HL-60/S4 treated with retinoic acid at 250 ng/mL for 4 days and 3 days (cell line): ENCODE measurements around the gene LHFPL6.

ENCODE experiments used
- in situ Hi-C: fragments of 300-500 bp; cut with MboI; formaldehyde crosslinking; loops from 2 replicates; pipeline ENCODE4 v1.7.0; 2022; ENCODE audit warnings: low sequenced_read_pairs

The LHFPL6 gene

GRCh38 chr13:39474600-39474999 lies 128.4 kb downstream of the LHFPL6 start:
- in situ Hi-C loops = no loop called here

GRCh38 chr13:39469676-39470075 lies 133.3 kb downstream of the LHFPL6 start:
- in situ Hi-C loops = no loop called here

- in situ Hi-C loops = no loop called here
Observed at GRCh38 chr13:39468306-39468705, 134.7 kb downstream of the LHFPL6 start.

- in situ Hi-C loops = no loop called here
Observed at GRCh38 chr13:39463611-39464010, 139.4 kb downstream of the LHFPL6 start.

GRCh38 chr13:39462906-39463305 lies 140.1 kb downstream of the LHFPL6 start:
- in situ Hi-C loops = no loop called here

GRCh38 chr13:39462428-39462827 lies 140.6 kb downstream of the LHFPL6 start:
- in situ Hi-C loops = no loop called here

- in situ Hi-C loops = no loop called here
Observed at GRCh38 chr13:39461685-39462266, 141.2 kb downstream of the LHFPL6 start.

GRCh38 chr13:39457274-39457673 lies 145.7 kb downstream of the LHFPL6 start:
- in situ Hi-C loops = no loop called here

- in situ Hi-C loops = no loop called here
Observed at GRCh38 chr13:39455521-39456175, 147.3 kb downstream of the LHFPL6 start.

GRCh38 chr13:39452834-39453233 lies 150.2 kb downstream of the LHFPL6 start:
- in situ Hi-C loops = no loop called here

GRCh38 chr13:39452417-39452816 lies 150.6 kb downstream of the LHFPL6 start:
- in situ Hi-C loops = no loop called here

- in situ Hi-C loops = no loop called here
Observed at GRCh38 chr13:39451860-39452301, 151.1 kb downstream of the LHFPL6 start.

GRCh38 chr13:39451301-39451700 lies 151.7 kb downstream of the LHFPL6 start:
- in situ Hi-C loops = no loop called here

- in situ Hi-C loops = no loop called here
Observed at GRCh38 chr13:39450176-39450575, 152.8 kb downstream of the LHFPL6 start.

GRCh38 chr13:39448834-39449233 lies 154.2 kb downstream of the LHFPL6 start:
- in situ Hi-C loops = no loop called here

GRCh38 chr13:39446865-39447264 lies 156.1 kb downstream of the LHFPL6 start:
- in situ Hi-C loops = no loop called here

- in situ Hi-C loops = no loop called here
Observed at GRCh38 chr13:39444866-39445265, 158.1 kb downstream of the LHFPL6 start.

GRCh38 chr13:39433651-39434050 lies 169.3 kb downstream of the LHFPL6 start:
- in situ Hi-C loops = no loop called here

- in situ Hi-C loops = no loop called here
Observed at GRCh38 chr13:39432196-39432595, 170.8 kb downstream of the LHFPL6 start.

GRCh38 chr13:39422845-39423565 lies 180.0 kb downstream of the LHFPL6 start:
- in situ Hi-C loops = no loop called here

- in situ Hi-C loops = no loop called here
Observed at GRCh38 chr13:39419876-39420275, 183.1 kb downstream of the LHFPL6 start.

- in situ Hi-C loops = no loop called here
Observed at GRCh38 chr13:39419068-39419467, 183.9 kb downstream of the LHFPL6 start.
